Mammary epithelial cell (primary cell): ENCODE measurements around the gene DPYSL4.

Source experiments
- EZH2 ChIP-seq: IDR thresholded peaks from 2 replicates; pipeline ENCODE4 v1.6.1; 2012; ENCODE audit warnings: low read length, inconsistent platforms, borderline replicate concordance
- TF ChIP-seq, protein P1 (sequence below), 2 donors: IDR thresholded peaks in 1 of 2; conservative IDR thresholded peaks in 1 of 2; 2 replicates each; pipeline ENCODE4 v1.5.1; 2011 to 2012; ENCODE audit warnings: inconsistent platforms in 2 of 2, low read length in 2 of 2, mild to moderate bottlenecking in 2 of 2, control low read depth in 1 of 2, low read depth in 1 of 2; ENCODE audit not compliant: insufficient read depth in 1 of 2; ENCODE audit errors: extremely low read depth in 1 of 2

DNA sequence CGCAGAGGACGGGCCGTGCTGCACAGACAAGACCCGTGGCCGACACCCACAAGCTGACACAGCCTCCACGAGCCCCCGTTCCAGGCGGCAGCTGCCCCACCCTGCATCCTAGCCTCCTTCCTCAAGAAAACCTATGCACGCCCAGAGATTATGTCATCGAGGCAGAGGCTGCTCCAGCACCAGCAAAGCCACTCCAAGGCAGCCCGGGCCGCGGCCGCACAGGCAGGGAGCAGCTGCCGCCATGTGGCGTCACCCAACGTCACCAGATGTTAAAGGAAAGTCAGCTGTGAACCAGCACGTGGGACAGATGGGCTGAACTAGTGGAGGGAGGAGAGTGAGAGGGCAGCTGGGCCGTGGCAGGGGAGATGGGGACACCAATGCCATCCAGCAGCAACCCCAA is 61.2 kb downstream of the DPYSL4 start:
- TF ChIP-seq, protein P1, sequence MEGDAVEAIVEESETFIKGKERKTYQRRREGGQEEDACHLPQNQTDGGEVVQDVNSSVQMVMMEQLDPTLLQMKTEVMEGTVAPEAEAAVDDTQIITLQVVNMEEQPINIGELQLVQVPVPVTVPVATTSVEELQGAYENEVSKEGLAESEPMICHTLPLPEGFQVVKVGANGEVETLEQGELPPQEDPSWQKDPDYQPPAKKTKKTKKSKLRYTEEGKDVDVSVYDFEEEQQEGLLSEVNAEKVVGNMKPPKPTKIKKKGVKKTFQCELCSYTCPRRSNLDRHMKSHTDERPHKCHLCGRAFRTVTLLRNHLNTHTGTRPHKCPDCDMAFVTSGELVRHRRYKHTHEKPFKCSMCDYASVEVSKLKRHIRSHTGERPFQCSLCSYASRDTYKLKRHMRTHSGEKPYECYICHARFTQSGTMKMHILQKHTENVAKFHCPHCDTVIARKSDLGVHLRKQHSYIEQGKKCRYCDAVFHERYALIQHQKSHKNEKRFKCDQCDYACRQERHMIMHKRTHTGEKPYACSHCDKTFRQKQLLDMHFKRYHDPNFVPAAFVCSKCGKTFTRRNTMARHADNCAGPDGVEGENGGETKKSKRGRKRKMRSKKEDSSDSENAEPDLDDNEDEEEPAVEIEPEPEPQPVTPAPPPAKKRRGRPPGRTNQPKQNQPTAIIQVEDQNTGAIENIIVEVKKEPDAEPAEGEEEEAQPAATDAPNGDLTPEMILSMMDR (conservative IDR thresholded peaks at IDR 0.05 in 1 of 2, IDR thresholded peaks at IDR 0.05 in 1 of 2; ENCODE audit: extremely low read depth in 1 of 2, insufficient read depth in 1 of 2, low read depth in 1 of 2, low read length in 2 of 2), result no peak
- no peak for TF ChIP-seq EZH2
